Measurements from ENCODE around the gene MYH9. TPM values are rescaled to one million over a fixed set of nuclear protein-coding genes. Genes with fewer than 3 reads are reported as not detected.
"Not testable (repeated sequence)": the region's sequence is repeated elsewhere in the genome, so short reads cannot be mapped to it uniquely, and the experiment has no call there.

MYH9 gene
- total RNA-seq, 4 donors from 2014 or later: 361 to 406 (median 386) TPM

- Histone ChIP-seq H3K27me3 (no peaks in the 10 kb centered on the region), H3K36me3 (peaks cover 0 to 24% (median 9%) of the 10 kb centered on the region in 3 donors), H3K4me3 (no peak overlapping the region), H3K4me1 (peaks cover 0 to 6% (median 0%) of the 10 kb centered on the region in 4 donors), H3K9me3 (no peaks in the 10 kb centered on the region), H3K27ac (no peak overlapping the region)
- TF ChIP-seq EP300 (IDR thresholded peaks at IDR 0.05): no peak
- no peak for TF ChIP-seq POLR2A (IDR thresholded peaks at IDR 0.05)
- TF ChIP-seq CTCF (IDR thresholded peaks at IDR 0.05): no peak
- no peak for DNase-seq (ENCODE audit: low spot score in 2 of 2)
- WGBS, 2 donors: 90 to 93% methylated on average over 11 of the region's 11 CpGs
Observed at GRCh38 chr22:36267896-36268485, 119.8 kb downstream of the MYH9 start.

GRCh38 chr22:36267058-36267457 is 120.7 kb downstream of the MYH9 start:
- Histone ChIP-seq H3K9me3 (no peaks in the 10 kb centered on the region), H3K36me3 (peaks cover 0 to 27% (median 9%) of the 10 kb centered on the region in 3 donors), H3K27me3 (no peaks in the 10 kb centered on the region), H3K27ac (no peak overlapping the region), H3K4me3 (no peak overlapping the region), H3K4me1 (peaks cover 0 to 6% (median 0%) of the 10 kb centered on the region in 4 donors)
- WGBS, 2 donors: 83 to 90% methylated on average over 4 of the region's 4 CpGs
- no peak for TF ChIP-seq CTCF (IDR thresholded peaks at IDR 0.05)
- TF ChIP-seq EP300 (IDR thresholded peaks at IDR 0.05): no peak
- no peak for TF ChIP-seq POLR2A (IDR thresholded peaks at IDR 0.05)
- DNase-seq (ENCODE audit: low spot score in 2 of 2): no peak

- DNase-seq (ENCODE audit: low spot score in 2 of 2): not testable (repeated sequence)
Observed at GRCh38 chr22:36263886-36264664, 123.7 kb downstream of the MYH9 start.

GRCh38 chr22:36263216-36263673 is 124.5 kb downstream of the MYH9 start:
- H3K9me3 ChIP-seq; H3K4me3 ChIP-seq; H3K27ac ChIP-seq; H3K27me3 ChIP-seq; DNase-seq (ENCODE audit: low spot score in 2 of 2): not testable (repeated sequence)
- peak in 1 of 2 donors; percentile 35 for TF ChIP-seq EP300 (IDR thresholded peaks at IDR 0.05)
- Histone ChIP-seq H3K36me3 (peaks cover 0 to 32% (median 9%) of the 10 kb centered on the region in 3 donors), H3K4me1 (peaks cover 0 to 33% (median 9%) of the 10 kb centered on the region in 4 donors)
- 58 to 67% methylated on average over 5 of the region's 5 CpGs for WGBS, 2 donors

More at GRCh38 chr22:36263886-36264664, 123.7 kb downstream of the MYH9 start:
- not testable (repeated sequence) for H3K9me3 ChIP-seq, H3K4me3 ChIP-seq, H3K27me3 ChIP-seq
- H3K4me1 ChIP-seq: peaks cover 0 to 24% (median 6%) of the 10 kb centered on the region in 4 donors
- 66 to 70% methylated on average over 7 of the region's 7 CpGs for WGBS, 2 donors
- peak overlapping the region in 3 of 4 donors; percentile 12 to 74 (median 55) for H3K27ac ChIP-seq
- peaks cover 0 to 32% (median 9%) of the 10 kb centered on the region in 3 donors for H3K36me3 ChIP-seq

- not testable (repeated sequence) for DNase-seq (ENCODE audit: low spot score in 2 of 2); H3K27ac ChIP-seq; H3K27me3 ChIP-seq; H3K4me3 ChIP-seq; H3K9me3 ChIP-seq
- WGBS, 2 donors: 94 to 95% methylated on average over 3 of the region's 3 CpGs
- Histone ChIP-seq H3K4me1 (peaks cover 0 to 41% (median 11%) of the 10 kb centered on the region in 4 donors), H3K36me3 (peaks cover 0 to 32% (median 9%) of the 10 kb centered on the region in 3 donors)
Observed at GRCh38 chr22:36262307-36262706, 125.5 kb downstream of the MYH9 start.

- 75 to 78% methylated on average over 6 of the region's 6 CpGs for WGBS, 2 donors
- H3K27me3 ChIP-seq; H3K4me3 ChIP-seq; DNase-seq (ENCODE audit: low spot score in 2 of 2); H3K9me3 ChIP-seq; H3K27ac ChIP-seq: not testable (repeated sequence)
- Histone ChIP-seq H3K36me3 (peaks cover 0 to 27% (median 9%) of the 10 kb centered on the region in 3 donors), H3K4me1 (peaks cover 0 to 41% (median 11%) of the 10 kb centered on the region in 4 donors)
Observed at GRCh38 chr22:36261675-36262074, 126.1 kb downstream of the MYH9 start.
